Measurements from ENCODE around the gene SSH2.

DNA sequence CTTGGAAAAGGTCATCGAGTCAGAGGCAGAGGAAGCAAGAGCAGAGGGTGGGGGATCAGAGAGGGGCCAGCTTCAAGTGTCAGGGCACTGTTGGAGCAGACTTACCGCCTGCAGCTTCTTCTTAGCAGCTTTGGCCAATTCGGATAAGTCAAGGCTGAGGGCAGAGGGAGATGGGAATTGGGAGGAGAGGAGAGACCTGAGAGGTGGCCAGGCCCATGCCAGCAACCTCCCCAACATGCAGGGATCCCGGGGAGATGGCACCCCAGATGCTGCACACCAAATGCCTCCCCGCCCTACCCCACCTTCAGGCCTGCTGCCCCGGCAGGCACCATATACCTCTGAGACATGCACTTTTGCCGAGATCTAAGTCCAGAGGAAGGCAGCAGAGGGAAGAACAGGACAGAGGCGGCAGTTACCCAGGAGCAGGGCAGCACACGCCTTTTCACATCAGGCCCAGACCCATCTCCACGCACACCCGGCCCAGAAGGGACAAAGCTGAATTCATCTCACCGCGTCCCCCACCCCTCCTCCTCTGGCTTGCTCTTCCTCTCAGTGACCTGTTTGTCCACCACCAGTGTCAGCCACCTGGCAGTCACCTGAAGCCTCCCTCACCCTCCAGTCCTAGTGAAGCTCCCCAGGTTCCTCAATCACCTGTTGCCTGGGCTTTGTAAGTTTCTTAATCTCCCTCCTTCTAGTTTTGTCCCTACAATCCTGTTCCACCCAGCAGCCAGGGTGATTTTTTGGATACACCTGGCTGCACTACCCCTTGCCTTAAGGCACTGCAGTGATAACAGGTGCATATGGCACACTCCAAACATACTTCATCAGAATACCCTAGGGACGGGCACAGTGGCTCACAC lies 351.2 kb downstream of the SSH2 start:
- no peak for TF ChIP-seq EZH2 (IDR thresholded peaks at IDR 0.05; ENCODE audit: borderline replicate concordance, insufficient read depth, low read depth, low read length, poor library complexity, severe bottlenecking)
- no peak for TF ChIP-seq CTCF (IDR thresholded peaks at IDR 0.05)

Data from B cell (primary cell).